Measurements from ENCODE around the gene NLE1. TPM values are rescaled to one million over a fixed set of nuclear protein-coding genes. Genes with fewer than 3 reads are reported as not detected.

Gene NLE1
- polyA plus RNA-seq, 1 donor from 2014 or later = 30.8 TPM

GRCh38 chr17:35144840-35145239 lies 2.7 kb upstream of the NLE1 start:
- Histone ChIP-seq H3K9me3 (ENCODE audit: low read length) (no peaks in the 10 kb centered on the region), H3K27me3 (ENCODE audit: insufficient read depth, low read depth, low read length) (no peaks in the 10 kb centered on the region), H3K9ac (ENCODE audit: low read length) (no peak overlapping the region), H3K4me3 (ENCODE audit: low read length) (no peak overlapping the region), H3K4me2 (ENCODE audit: low read length) (no peak overlapping the region), H3F3A (ENCODE audit: insufficient read depth, low read length, poor library complexity, severe bottlenecking) (no peaks in the 10 kb centered on the region), H4K20me1 (ENCODE audit: insufficient read depth) (no peaks in the 10 kb centered on the region), H2AFZ (ENCODE audit: low read depth, low read length) (no peak overlapping the region), H3K27ac (ENCODE audit: low read length) (no peak overlapping the region), H3K79me2 (replicated peaks; ENCODE audit: insufficient read depth, low read length) (peaks cover 10% of the 10 kb centered on the region), H3K36me3 (ENCODE audit: insufficient read depth, low read length) (no peaks in the 10 kb centered on the region), H3K9me2 (ENCODE audit: insufficient read depth, low read length) (no peaks in the 10 kb centered on the region)
- no peak for TF ChIP-seq MXI1 (conservative IDR thresholded peaks at IDR 0.05; ENCODE audit: poor library complexity, severe bottlenecking)
- TF ChIP-seq EZH2 (IDR thresholded peaks at IDR 0.05; ENCODE audit: borderline replicate concordance, insufficient read depth, low read length, poor library complexity, severe bottlenecking) = no peak
- no peak for TF ChIP-seq RAD21 (conservative IDR thresholded peaks at IDR 0.05)
- TF ChIP-seq SMC3 (conservative IDR thresholded peaks at IDR 0.05; ENCODE audit: poor library complexity) = no peak
- no peak for TF ChIP-seq TAF1 (IDR thresholded peaks at IDR 0.05; ENCODE audit: low read depth)
- TF ChIP-seq REST (IDR thresholded peaks at IDR 0.05; ENCODE audit: borderline replicate concordance) = no peak
- no peak for TF ChIP-seq CTCF (IDR thresholded peaks at IDR 0.05; ENCODE audit: poor library complexity, severe bottlenecking)
- TF ChIP-seq POLR2AphosphoS5 (IDR thresholded peaks at IDR 0.05) = no peak
- no peak for TF ChIP-seq EP300 (conservative IDR thresholded peaks at IDR 0.05; ENCODE audit: poor library complexity, severe bottlenecking)

GRCh38 chr17:35142467-35142796 lies 329 bp upstream of the NLE1 start:
- H4K20me1 ChIP-seq (ENCODE audit: insufficient read depth) = no peaks in the 10 kb centered on the region
- H3K27ac ChIP-seq (ENCODE audit: low read length) = no peak overlapping the region
- no peaks in the 10 kb centered on the region for H3F3A ChIP-seq (ENCODE audit: insufficient read depth, low read length, poor library complexity, severe bottlenecking)
- H2AFZ ChIP-seq (ENCODE audit: low read depth, low read length) = no peak overlapping the region
- no peaks in the 10 kb centered on the region for H3K36me3 ChIP-seq (ENCODE audit: insufficient read depth, low read length)
- H3K79me2 ChIP-seq (replicated peaks; ENCODE audit: insufficient read depth, low read length) = peaks cover 10% of the 10 kb centered on the region
- TF ChIP-seq RAD21 (conservative IDR thresholded peaks at IDR 0.05) (peak; percentile 4), SMC3 (conservative IDR thresholded peaks at IDR 0.05; ENCODE audit: poor library complexity) (no peak)
- no peak overlapping the region for H3K9ac ChIP-seq (ENCODE audit: low read length)
- no peaks in the 10 kb centered on the region for H3K9me2 ChIP-seq (ENCODE audit: insufficient read depth, low read length)
- no peaks in the 10 kb centered on the region for H3K27me3 ChIP-seq (ENCODE audit: insufficient read depth, low read depth, low read length)
- peak overlapping the region; percentile 81 for H3K4me3 ChIP-seq (ENCODE audit: low read length)
- H3K4me2 ChIP-seq (ENCODE audit: low read length) = no peak overlapping the region
- no peaks in the 10 kb centered on the region for H3K9me3 ChIP-seq (ENCODE audit: low read length)

- Histone ChIP-seq H3K36me3 (ENCODE audit: insufficient read depth, low read length) (no peaks in the 10 kb centered on the region), H3K9ac (ENCODE audit: low read length) (no peak overlapping the region), H3K79me2 (replicated peaks; ENCODE audit: insufficient read depth, low read length) (peaks cover 10% of the 10 kb centered on the region), H3K27me3 (ENCODE audit: insufficient read depth, low read depth, low read length) (no peaks in the 10 kb centered on the region), H3K9me3 (ENCODE audit: low read length) (no peaks in the 10 kb centered on the region), H3F3A (ENCODE audit: insufficient read depth, low read length, poor library complexity, severe bottlenecking) (no peaks in the 10 kb centered on the region), H4K20me1 (ENCODE audit: insufficient read depth) (no peaks in the 10 kb centered on the region), H3K27ac (ENCODE audit: low read length) (no peak overlapping the region), H2AFZ (ENCODE audit: low read depth, low read length) (no peak overlapping the region), H3K4me2 (ENCODE audit: low read length) (no peak overlapping the region), H3K4me3 (ENCODE audit: low read length) (no peak overlapping the region), H3K9me2 (ENCODE audit: insufficient read depth, low read length) (no peaks in the 10 kb centered on the region)
- TF ChIP-seq EP300 (conservative IDR thresholded peaks at IDR 0.05; ENCODE audit: poor library complexity, severe bottlenecking) = no peak
- TF ChIP-seq TAF1 (IDR thresholded peaks at IDR 0.05; ENCODE audit: low read depth) = no peak
- TF ChIP-seq EZH2 (IDR thresholded peaks at IDR 0.05; ENCODE audit: borderline replicate concordance, insufficient read depth, low read length, poor library complexity, severe bottlenecking) = no peak
- no peak for TF ChIP-seq SMC3 (conservative IDR thresholded peaks at IDR 0.05; ENCODE audit: poor library complexity)
- TF ChIP-seq RAD21 (conservative IDR thresholded peaks at IDR 0.05) = no peak
- TF ChIP-seq CTCF (IDR thresholded peaks at IDR 0.05; ENCODE audit: poor library complexity, severe bottlenecking) = no peak
- no peak for TF ChIP-seq MXI1 (conservative IDR thresholded peaks at IDR 0.05; ENCODE audit: poor library complexity, severe bottlenecking)
- no peak for TF ChIP-seq REST (IDR thresholded peaks at IDR 0.05; ENCODE audit: borderline replicate concordance)
- no peak for TF ChIP-seq POLR2AphosphoS5 (IDR thresholded peaks at IDR 0.05)
These were observed 3.9 kb downstream of the NLE1 start for GRCh38 chr17:35138218-35138617.

Data from neural cell (in vitro differentiated cells).